ENCODE results near the gene ARHGEF28. TPM values are rescaled to one million over a fixed set of nuclear protein-coding genes. Genes with fewer than 3 reads are reported as not detected.

Gene ARHGEF28
- total and polyA plus RNA-seq, 8 donors, result 14.9 to 36.2 (median 24.6) TPM

- TF ChIP-seq, protein P1, sequence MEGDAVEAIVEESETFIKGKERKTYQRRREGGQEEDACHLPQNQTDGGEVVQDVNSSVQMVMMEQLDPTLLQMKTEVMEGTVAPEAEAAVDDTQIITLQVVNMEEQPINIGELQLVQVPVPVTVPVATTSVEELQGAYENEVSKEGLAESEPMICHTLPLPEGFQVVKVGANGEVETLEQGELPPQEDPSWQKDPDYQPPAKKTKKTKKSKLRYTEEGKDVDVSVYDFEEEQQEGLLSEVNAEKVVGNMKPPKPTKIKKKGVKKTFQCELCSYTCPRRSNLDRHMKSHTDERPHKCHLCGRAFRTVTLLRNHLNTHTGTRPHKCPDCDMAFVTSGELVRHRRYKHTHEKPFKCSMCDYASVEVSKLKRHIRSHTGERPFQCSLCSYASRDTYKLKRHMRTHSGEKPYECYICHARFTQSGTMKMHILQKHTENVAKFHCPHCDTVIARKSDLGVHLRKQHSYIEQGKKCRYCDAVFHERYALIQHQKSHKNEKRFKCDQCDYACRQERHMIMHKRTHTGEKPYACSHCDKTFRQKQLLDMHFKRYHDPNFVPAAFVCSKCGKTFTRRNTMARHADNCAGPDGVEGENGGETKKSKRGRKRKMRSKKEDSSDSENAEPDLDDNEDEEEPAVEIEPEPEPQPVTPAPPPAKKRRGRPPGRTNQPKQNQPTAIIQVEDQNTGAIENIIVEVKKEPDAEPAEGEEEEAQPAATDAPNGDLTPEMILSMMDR (IDR thresholded peaks at IDR 0.05), result no peak
- H3K4me3 ChIP-seq, result no peak overlapping the region
- FAIRE-seq, result no peak
- no peaks in the 10 kb centered on the region for H3K9me3 ChIP-seq
- H3K27ac ChIP-seq, result no peak overlapping the region
- peaks cover 0 to 15% (median 0%) of the 10 kb centered on the region in 3 donors for H3K36me3 ChIP-seq
- no peak for ATAC-seq
- no peak for DNase-seq
- intact Hi-C loops (cut with DNase I), result no loop called here
- H3K4me1 ChIP-seq, result peaks cover 0 to 6% (median 0%) of the 10 kb centered on the region in 3 donors
- H3K27me3 ChIP-seq, result no peaks in the 10 kb centered on the region
Measured at GRCh38 chr5:73836607-73837006, 210.6 kb downstream of the ARHGEF28 start.

- DNase-seq (no peak), ATAC-seq (peak in 1 of 4 donors; percentile 37), FAIRE-seq (no peak)
- Histone ChIP-seq H3K4me1 (peaks cover 0 to 6% (median 0%) of the 10 kb centered on the region in 3 donors), H3K27ac (no peak overlapping the region), H3K27me3 (no peaks in the 10 kb centered on the region), H3K36me3 (peaks cover 0 to 10% (median 0%) of the 10 kb centered on the region in 3 donors), H3K4me3 (no peak overlapping the region), H3K9me3 (no peaks in the 10 kb centered on the region)
- TF ChIP-seq, protein P1 (IDR thresholded peaks at IDR 0.05), result no peak
- 51 to 57% methylated on average over 1 of the region's 1 CpG for WGBS, 2 donors
- intact Hi-C loops (cut with DNase I), result no loop called here
Measured at GRCh38 chr5:73838901-73839300, 212.9 kb downstream of the ARHGEF28 start.

DNA sequence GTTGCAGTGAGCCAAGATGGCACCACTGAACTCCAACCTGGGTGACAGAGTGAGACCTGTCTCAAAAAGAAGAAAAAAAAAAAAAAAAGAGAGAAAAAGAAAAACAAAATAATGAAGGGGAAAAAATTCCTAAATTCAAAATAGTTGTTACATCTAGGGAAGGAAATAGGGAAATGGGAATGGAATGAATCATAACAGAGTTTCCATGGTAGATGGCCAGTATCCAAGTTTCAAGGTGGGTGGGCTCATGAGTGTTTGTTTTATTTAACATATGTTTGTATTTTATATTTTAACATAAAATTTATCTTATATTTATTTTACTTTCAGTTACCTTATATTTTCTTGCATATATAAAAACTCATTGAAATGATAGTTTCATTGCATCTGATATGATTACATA is 215.6 kb downstream of the ARHGEF28 start:
- intact Hi-C loops (cut with DNase I), result no loop called here
- ATAC-seq (no peak), DNase-seq (no peak), FAIRE-seq (no peak)
- Histone ChIP-seq H3K4me1 (peaks cover 0 to 6% (median 0%) of the 10 kb centered on the region in 3 donors), H3K27ac (no peak overlapping the region), H3K4me3 (no peak overlapping the region), H3K27me3 (no peaks in the 10 kb centered on the region), H3K36me3 (peaks cover 0 to 10% (median 0%) of the 10 kb centered on the region in 3 donors), H3K9me3 (no peaks in the 10 kb centered on the region)
- TF ChIP-seq, protein P1 (IDR thresholded peaks at IDR 0.05), result no peak

GRCh38 chr5:73844165-73844564 is 218.2 kb downstream of the ARHGEF28 start:
- ATAC-seq, result no peak
- TF ChIP-seq, protein P1 (IDR thresholded peaks at IDR 0.05), result no peak
- 81 to 82% methylated on average over 5 of the region's 5 CpGs for WGBS, 2 donors
- no peak for DNase-seq
- H3K9me3 ChIP-seq, result no peaks in the 10 kb centered on the region
- H3K36me3 ChIP-seq, result peaks cover 0 to 10% (median 0%) of the 10 kb centered on the region in 3 donors
- intact Hi-C loops (cut with DNase I), result no loop called here
- no peak overlapping the region for H3K27ac ChIP-seq
- H3K27me3 ChIP-seq, result no peaks in the 10 kb centered on the region
- FAIRE-seq, result no peak
- H3K4me3 ChIP-seq, result no peak overlapping the region
- H3K4me1 ChIP-seq, result no peaks in the 10 kb centered on the region

GRCh38 chr5:73851471-73852181 is 225.6 kb downstream of the ARHGEF28 start:
- FAIRE-seq (no peak), DNase-seq (no peak), ATAC-seq (no peak)
- WGBS, 2 donors, result 67 to 76% methylated on average over 2 of the region's 2 CpGs
- TF ChIP-seq, protein P1 (IDR thresholded peaks at IDR 0.05), result no peak
- no peak overlapping the region for H3K4me3 ChIP-seq
- H3K36me3 ChIP-seq, result peaks cover 0 to 15% (median 0%) of the 10 kb centered on the region in 3 donors
- no peaks in the 10 kb centered on the region for H3K9me3 ChIP-seq
- H3K4me1 ChIP-seq, result peaks cover 0 to 6% (median 5%) of the 10 kb centered on the region in 3 donors
- intact Hi-C loops (cut with DNase I), result no loop called here
- H3K27me3 ChIP-seq, result no peaks in the 10 kb centered on the region
- H3K27ac ChIP-seq, result no peak overlapping the region

All from pancreas (tissue), 10 donors.